Breast epithelium (tissue), 3 donors: ENCODE data around the gene LINC00237.

Source experiments
- POLR2AphosphoS5 ChIP-seq, 3 donors: sonication (generic); formaldehyde crosslinking; IDR thresholded peaks; one replicate each; pipeline ENCODE4 v1.6.1; 2017; ENCODE audit warnings: antibody characterized with exemption in 3 of 3
- TF ChIP-seq, protein P1 (sequence below), 3 donors: fragments of 450-650 bp; IDR thresholded peaks; one replicate each; pipeline ENCODE4 v1.5.1; 2016 to 2017; ENCODE audit warnings: antibody characterized with exemption in 3 of 3, mild to moderate bottlenecking in 3 of 3, moderate library complexity in 3 of 3

DNA sequence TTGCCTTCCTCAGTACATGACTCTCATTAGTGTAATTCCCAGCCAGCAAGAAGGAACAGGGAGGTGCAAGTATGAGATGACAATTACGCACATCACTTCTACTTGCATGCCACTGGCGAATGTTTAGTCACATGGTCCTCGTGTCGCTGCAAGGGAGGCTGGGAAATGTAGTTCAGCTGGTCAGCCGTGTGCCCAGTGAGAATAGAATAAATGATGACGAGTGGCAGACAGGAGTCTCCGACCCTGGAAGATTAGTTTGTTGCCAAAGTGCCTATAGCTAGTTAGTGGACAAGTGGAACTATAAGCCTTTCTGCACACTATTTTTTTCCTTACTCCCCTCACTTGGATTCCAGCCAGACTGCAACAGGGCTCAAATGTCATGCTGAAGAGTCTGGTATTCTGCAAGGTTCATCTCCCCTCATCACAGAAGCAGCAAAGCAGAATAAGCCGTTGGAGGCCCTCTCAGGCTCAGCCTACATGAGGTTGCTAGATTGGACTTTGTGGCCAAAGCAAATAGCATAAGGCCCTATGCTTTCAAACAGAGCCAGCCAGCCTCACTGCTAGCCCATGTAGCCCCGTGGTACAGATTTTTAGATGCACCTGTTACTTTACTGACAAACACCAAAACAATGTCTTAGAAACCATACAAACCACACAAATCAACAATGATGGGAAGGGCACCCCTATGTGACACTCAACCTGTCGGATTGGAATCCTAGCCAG is 9.7 kb downstream of the LINC00237 start:
- TF ChIP-seq POLR2AphosphoS5 (IDR thresholded peaks at IDR 0.05), result no peak
- TF ChIP-seq, protein P1, sequence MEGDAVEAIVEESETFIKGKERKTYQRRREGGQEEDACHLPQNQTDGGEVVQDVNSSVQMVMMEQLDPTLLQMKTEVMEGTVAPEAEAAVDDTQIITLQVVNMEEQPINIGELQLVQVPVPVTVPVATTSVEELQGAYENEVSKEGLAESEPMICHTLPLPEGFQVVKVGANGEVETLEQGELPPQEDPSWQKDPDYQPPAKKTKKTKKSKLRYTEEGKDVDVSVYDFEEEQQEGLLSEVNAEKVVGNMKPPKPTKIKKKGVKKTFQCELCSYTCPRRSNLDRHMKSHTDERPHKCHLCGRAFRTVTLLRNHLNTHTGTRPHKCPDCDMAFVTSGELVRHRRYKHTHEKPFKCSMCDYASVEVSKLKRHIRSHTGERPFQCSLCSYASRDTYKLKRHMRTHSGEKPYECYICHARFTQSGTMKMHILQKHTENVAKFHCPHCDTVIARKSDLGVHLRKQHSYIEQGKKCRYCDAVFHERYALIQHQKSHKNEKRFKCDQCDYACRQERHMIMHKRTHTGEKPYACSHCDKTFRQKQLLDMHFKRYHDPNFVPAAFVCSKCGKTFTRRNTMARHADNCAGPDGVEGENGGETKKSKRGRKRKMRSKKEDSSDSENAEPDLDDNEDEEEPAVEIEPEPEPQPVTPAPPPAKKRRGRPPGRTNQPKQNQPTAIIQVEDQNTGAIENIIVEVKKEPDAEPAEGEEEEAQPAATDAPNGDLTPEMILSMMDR (IDR thresholded peaks at IDR 0.05), result no peak
